ENCODE data around the gene PAX9. TPM values are rescaled to one million over a fixed set of nuclear protein-coding genes. Genes with fewer than 3 reads are reported as not detected.

PAX9 gene
- total RNA-seq, 1 experiment from 2014 or later = not detected

- Histone ChIP-seq H3K36me3 (ENCODE audit: insufficient read depth, low read length) (no peaks in the 10 kb centered on the region), H3K9ac (ENCODE audit: low read length) (no peak overlapping the region), H3K4me1 (ENCODE audit: low read length) (0 out of 2 replicates have a peak, but pooled peaks cover 4% of the 10 kb centered on the region), H4K20me1 (ENCODE audit: insufficient read depth, low read depth, low read length) (no peaks in the 10 kb centered on the region), H2AFZ (ENCODE audit: low read length) (no peak overlapping the region), H3K27ac (ENCODE audit: low read length) (no peak overlapping the region), H3K9me2 (replicated peaks; ENCODE audit: insufficient read depth, low read length) (no peaks in the 10 kb centered on the region), H3K79me2 (ENCODE audit: low read length) (no peaks in the 10 kb centered on the region), H3K4me3 (ENCODE audit: low read length) (no peak overlapping the region), H3K4me2 (ENCODE audit: low read depth, low read length, poor library complexity, severe bottlenecking) (no peak overlapping the region), H3K9me3 (ENCODE audit: low read length) (no peaks in the 10 kb centered on the region), H3K27me3 (ENCODE audit: low read length) (no peaks in the 10 kb centered on the region)
- no peak for DNase-seq
These were observed 8.2 kb upstream of the PAX9 start for GRCh38 chr14:36653413-36653812.

GRCh38 chr14:36653962-36654793, 7.5 kb upstream of the PAX9 start:
- H3K9me3 ChIP-seq (ENCODE audit: low read length) = no peaks in the 10 kb centered on the region
- H2AFZ ChIP-seq (ENCODE audit: low read length) = no peak overlapping the region
- H3K79me2 ChIP-seq (ENCODE audit: low read length) = no peaks in the 10 kb centered on the region
- DNase-seq = no peak
- no peak overlapping the region for H3K4me3 ChIP-seq (ENCODE audit: low read length)
- no peaks in the 10 kb centered on the region for H3K36me3 ChIP-seq (ENCODE audit: insufficient read depth, low read length)
- no peak overlapping the region for H3K9ac ChIP-seq (ENCODE audit: low read length)
- no peaks in the 10 kb centered on the region for H3K9me2 ChIP-seq (replicated peaks; ENCODE audit: insufficient read depth, low read length)
- no peaks in the 10 kb centered on the region for H3K27me3 ChIP-seq (ENCODE audit: low read length)
- H3K27ac ChIP-seq (ENCODE audit: low read length) = no peak overlapping the region
- 0 out of 2 replicates have a peak, but pooled peaks cover 4% of the 10 kb centered on the region for H3K4me1 ChIP-seq (ENCODE audit: low read length)
- H3K4me2 ChIP-seq (ENCODE audit: low read depth, low read length, poor library complexity, severe bottlenecking) = no peak overlapping the region
- no peaks in the 10 kb centered on the region for H4K20me1 ChIP-seq (ENCODE audit: insufficient read depth, low read depth, low read length)

- DNase-seq = no peak
- Histone ChIP-seq H4K20me1 (ENCODE audit: insufficient read depth, low read depth, low read length) (no peaks in the 10 kb centered on the region), H3K27ac (ENCODE audit: low read length) (no peak overlapping the region), H2AFZ (ENCODE audit: low read length) (no peak overlapping the region), H3K4me3 (ENCODE audit: low read length) (no peak overlapping the region), H3K9me2 (replicated peaks; ENCODE audit: insufficient read depth, low read length) (no peaks in the 10 kb centered on the region), H3K4me2 (ENCODE audit: low read depth, low read length, poor library complexity, severe bottlenecking) (no peak overlapping the region), H3K9me3 (ENCODE audit: low read length) (no peaks in the 10 kb centered on the region), H3K79me2 (ENCODE audit: low read length) (no peaks in the 10 kb centered on the region), H3K9ac (ENCODE audit: low read length) (no peak overlapping the region), H3K27me3 (ENCODE audit: low read length) (no peaks in the 10 kb centered on the region), H3K36me3 (ENCODE audit: insufficient read depth, low read length) (no peaks in the 10 kb centered on the region), H3K4me1 (ENCODE audit: low read length) (peaks cover 5% of the 10 kb centered on the region)
These were observed 6.8 kb upstream of the PAX9 start for GRCh38 chr14:36654794-36655381.

GRCh38 chr14:36655571-36655962, 6.1 kb upstream of the PAX9 start:
- H3K9me2 ChIP-seq (replicated peaks; ENCODE audit: insufficient read depth, low read length) = no peaks in the 10 kb centered on the region
- no peak overlapping the region for H3K27ac ChIP-seq (ENCODE audit: low read length)
- H2AFZ ChIP-seq (ENCODE audit: low read length) = no peak overlapping the region
- H3K9me3 ChIP-seq (ENCODE audit: low read length) = no peaks in the 10 kb centered on the region
- no peaks in the 10 kb centered on the region for H3K79me2 ChIP-seq (ENCODE audit: low read length)
- H3K4me2 ChIP-seq (ENCODE audit: low read depth, low read length, poor library complexity, severe bottlenecking) = no peak overlapping the region
- H3K4me3 ChIP-seq (ENCODE audit: low read length) = no peak overlapping the region
- no peak for DNase-seq
- H3K36me3 ChIP-seq (ENCODE audit: insufficient read depth, low read length) = no peaks in the 10 kb centered on the region
- H3K27me3 ChIP-seq (ENCODE audit: low read length) = no peaks in the 10 kb centered on the region
- H3K4me1 ChIP-seq (ENCODE audit: low read length) = peaks cover 12% of the 10 kb centered on the region
- H4K20me1 ChIP-seq (ENCODE audit: insufficient read depth, low read depth, low read length) = no peaks in the 10 kb centered on the region
- H3K9ac ChIP-seq (ENCODE audit: low read length) = no peak overlapping the region

- Histone ChIP-seq H2AFZ (ENCODE audit: low read length) (no peak overlapping the region), H3K9ac (ENCODE audit: low read length) (no peak overlapping the region), H3K4me3 (ENCODE audit: low read length) (no peak overlapping the region), H3K27ac (ENCODE audit: low read length) (no peak overlapping the region), H3K4me2 (ENCODE audit: low read depth, low read length, poor library complexity, severe bottlenecking) (no peak overlapping the region), H3K9me3 (ENCODE audit: low read length) (no peaks in the 10 kb centered on the region), H3K27me3 (ENCODE audit: low read length) (no peaks in the 10 kb centered on the region), H3K4me1 (ENCODE audit: low read length) (peaks cover 14% of the 10 kb centered on the region), H3K9me2 (replicated peaks; ENCODE audit: insufficient read depth, low read length) (no peaks in the 10 kb centered on the region), H4K20me1 (ENCODE audit: insufficient read depth, low read depth, low read length) (no peaks in the 10 kb centered on the region), H3K79me2 (ENCODE audit: low read length) (no peaks in the 10 kb centered on the region), H3K36me3 (ENCODE audit: insufficient read depth, low read length) (no peaks in the 10 kb centered on the region)
- peak; percentile 81 for DNase-seq
These were observed 5.5 kb upstream of the PAX9 start for GRCh38 chr14:36655963-36656686.

- no peaks in the 10 kb centered on the region for H3K9me3 ChIP-seq (ENCODE audit: low read length)
- H3K79me2 ChIP-seq (ENCODE audit: low read length) = no peaks in the 10 kb centered on the region
- no peak overlapping the region for H3K4me2 ChIP-seq (ENCODE audit: low read depth, low read length, poor library complexity, severe bottlenecking)
- no peak for DNase-seq
- H3K4me3 ChIP-seq (ENCODE audit: low read length) = no peak overlapping the region
- H3K27me3 ChIP-seq (ENCODE audit: low read length) = no peaks in the 10 kb centered on the region
- H4K20me1 ChIP-seq (ENCODE audit: insufficient read depth, low read depth, low read length) = no peaks in the 10 kb centered on the region
- H3K36me3 ChIP-seq (ENCODE audit: insufficient read depth, low read length) = no peaks in the 10 kb centered on the region
- no peak overlapping the region for H3K9ac ChIP-seq (ENCODE audit: low read length)
- no peaks in the 10 kb centered on the region for H3K9me2 ChIP-seq (replicated peaks; ENCODE audit: insufficient read depth, low read length)
- no peak overlapping the region for H3K27ac ChIP-seq (ENCODE audit: low read length)
- H2AFZ ChIP-seq (ENCODE audit: low read length) = no peak overlapping the region
- peaks cover 10% of the 10 kb centered on the region for H3K4me1 ChIP-seq (ENCODE audit: low read length)
These were observed 4.8 kb upstream of the PAX9 start for GRCh38 chr14:36656687-36657398.

GRCh38 chr14:36657399-36658122, 4.1 kb upstream of the PAX9 start:
- no peaks in the 10 kb centered on the region for H3K36me3 ChIP-seq (ENCODE audit: insufficient read depth, low read length)
- no peak overlapping the region for H2AFZ ChIP-seq (ENCODE audit: low read length)
- no peak overlapping the region for H3K4me3 ChIP-seq (ENCODE audit: low read length)
- peaks cover 10% of the 10 kb centered on the region for H3K4me1 ChIP-seq (ENCODE audit: low read length)
- no peaks in the 10 kb centered on the region for H3K79me2 ChIP-seq (ENCODE audit: low read length)
- no peaks in the 10 kb centered on the region for H3K9me3 ChIP-seq (ENCODE audit: low read length)
- no peak for DNase-seq
- H3K9ac ChIP-seq (ENCODE audit: low read length) = no peak overlapping the region
- H4K20me1 ChIP-seq (ENCODE audit: insufficient read depth, low read depth, low read length) = no peaks in the 10 kb centered on the region
- H3K27me3 ChIP-seq (ENCODE audit: low read length) = no peaks in the 10 kb centered on the region
- H3K4me2 ChIP-seq (ENCODE audit: low read depth, low read length, poor library complexity, severe bottlenecking) = no peak overlapping the region
- H3K27ac ChIP-seq (ENCODE audit: low read length) = no peak overlapping the region
- H3K9me2 ChIP-seq (replicated peaks; ENCODE audit: insufficient read depth, low read length) = no peaks in the 10 kb centered on the region
